Stimulated activated CD8-positive, alpha-beta memory T cell treated with anti-CD3 and anti-CD28 coated beads, Interleukin-7, amount 100 ng/mL, for 4 hours (primary cell): ENCODE results near the gene ASCL1.

ENCODE experiments used
- DNase-seq, 2 donors: peaks; one replicate each; pipeline ENCODE4 v3.0.0-alpha.2; 2020; ENCODE audit warnings: low read depth in 2 of 2

The ASCL1 gene

GRCh38 chr12:102977945-102978706 lies 20.7 kb downstream of the ASCL1 start:
- no peak for DNase-seq

GRCh38 chr12:102980350-102980749 lies 22.9 kb downstream of the ASCL1 start:
- no peak for DNase-seq

DNA sequence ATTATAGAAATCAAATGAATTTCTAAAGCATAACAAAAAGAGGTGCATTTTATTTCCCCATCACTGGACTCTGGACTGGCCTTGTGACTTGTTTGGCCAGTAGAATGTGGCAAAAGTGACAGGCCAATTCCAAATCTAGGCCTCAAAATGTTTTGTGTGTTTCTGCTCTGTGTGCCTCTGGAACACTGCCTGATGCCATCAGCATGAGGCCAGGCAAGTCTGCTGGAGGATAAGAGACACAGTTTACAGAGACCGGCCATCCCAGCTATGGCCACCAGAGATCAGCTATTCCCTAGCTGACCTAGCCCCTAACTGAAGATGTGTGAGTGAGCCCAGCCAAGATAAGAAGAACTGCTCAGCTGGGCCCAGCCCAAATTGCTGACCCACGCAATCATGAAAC lies 32.9 kb downstream of the ASCL1 start:
- DNase-seq: no peak

DNA sequence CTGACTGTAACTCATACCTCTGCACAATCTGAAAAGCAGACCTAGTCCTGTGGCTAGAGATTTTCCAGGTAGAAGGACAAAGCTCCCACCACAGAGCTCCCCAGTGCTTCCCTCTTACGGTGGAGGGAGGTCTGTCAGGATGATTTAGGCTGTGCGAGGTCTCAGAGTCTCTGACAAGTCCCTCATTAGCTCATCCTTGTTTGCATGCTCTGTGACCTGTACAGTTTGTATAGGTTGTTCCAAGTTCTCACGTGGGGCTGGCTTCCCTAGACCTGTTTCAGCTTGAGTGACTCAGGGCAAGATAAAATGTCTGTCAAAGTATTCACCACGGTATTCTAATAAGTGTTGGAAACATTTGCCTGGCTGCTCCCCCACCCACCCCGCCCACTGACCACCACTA lies 34.8 kb downstream of the ASCL1 start:
- no peak for DNase-seq

DNA sequence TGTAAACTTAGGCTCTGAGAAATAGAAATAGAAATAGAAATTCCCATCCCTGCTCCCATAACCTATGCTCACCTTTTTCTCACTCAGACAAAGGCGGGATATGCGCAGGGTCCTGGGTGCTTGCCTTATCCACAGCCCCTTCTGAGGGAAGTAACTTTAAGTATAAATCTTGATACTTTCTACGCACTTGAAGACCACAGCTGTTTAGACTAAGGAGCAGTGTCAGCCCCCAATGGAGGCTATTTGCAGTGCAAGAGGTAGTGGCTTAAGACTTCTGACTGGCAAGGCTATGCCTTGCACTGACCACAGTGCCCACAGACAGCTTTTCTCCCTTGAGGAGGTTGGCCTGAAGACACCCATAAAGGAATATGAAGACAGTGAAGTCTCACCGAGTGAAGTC lies 35.2 kb downstream of the ASCL1 start:
- DNase-seq: no peak

DNA sequence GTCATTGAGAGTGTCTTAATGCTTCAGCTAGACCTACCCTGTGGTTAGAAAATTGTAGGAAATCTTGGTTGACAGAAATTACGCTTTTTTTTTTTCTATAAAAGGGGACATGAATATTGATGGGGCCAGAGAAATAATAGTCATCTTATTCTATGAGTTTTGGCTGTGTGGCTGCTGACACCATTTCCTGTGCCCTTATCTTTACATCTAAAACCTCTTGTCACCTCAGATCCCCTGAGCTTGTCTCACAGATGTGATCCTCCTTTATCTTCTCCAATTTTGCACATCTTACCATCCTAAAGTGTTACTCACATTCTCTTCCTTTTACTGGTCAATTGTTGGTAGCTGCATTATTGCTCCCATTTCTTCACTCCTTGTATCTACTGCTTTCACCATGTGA lies 36.1 kb downstream of the ASCL1 start:
- no peak for DNase-seq

GRCh38 chr12:102995372-102995771 lies 37.9 kb downstream of the ASCL1 start:
- DNase-seq: no peak
